GM12878 (cell line): ENCODE data around the gene WDR74. TPM values are rescaled to one million over a fixed set of nuclear protein-coding genes. Genes with fewer than 3 reads are reported as not detected.

ENCODE experiments used
- ATAC-seq: fragments of 200-7000 bp; cut with Tn5 transposase; 3 replicates; pipeline ENCODE4 v1.9.1; 2020; ENCODE audit warnings: mild to moderate bottlenecking, moderate library complexity
- BruUV-seq: library from RNA; stranded (reverse); fragments of 400-500 nt; replicated peaks from 2 replicates; lab custom pipeline; 2021; lab: Mats Ljungman, UMichigan
- CTCF ChIA-PET: fragments of 300-600 bp; sonication (Branson Sonifier 250); formaldehyde crosslinking; extraction: SDS; loops from one replicate; lab custom pipeline; 2021; ENCODE audit warnings: inconsistent platforms; lab: Yijun Ruan, JAX
- POLR2A ChIA-PET: fragments of 350-600 bp; formaldehyde crosslinking; extraction: SDS; loops from one replicate; lab custom pipeline; 2021; ENCODE audit warnings: inconsistent platforms; lab: Charles Lee
- RAD21 ChIA-PET: fragments of 300-600 bp; sonication (Branson Sonifier 250); formaldehyde crosslinking; loops from one replicate; lab custom pipeline; 2023; ENCODE audit warnings: antibody characterized with exemption; ENCODE audit not compliant: unreplicated experiment; lab: Charles Lee
- SMC1A ChIA-PET: fragments of 300-600 bp; sonication (Branson Sonifier 250); formaldehyde crosslinking; loops from one replicate; lab custom pipeline; 2023; ENCODE audit not compliant: unreplicated experiment, uncharacterized antibody; lab: Charles Lee
- DNase-seq: peaks from one replicate; pipeline ENCODE4 v3.0.0-alpha.2; 2011; ENCODE audit warnings: low read depth, low spot score
- FAIRE-seq: peaks from 3 replicates; lab custom pipeline; 2011; peaks lifted over from hg19 to GRCh38; lab: Jason Lieb, UNC
- H2AFZ ChIP-seq: 2 replicates; pipeline ENCODE4 v1.6.0; 2011; ENCODE audit warnings: low read depth, low read length, control low read depth; ENCODE audit not compliant: control insufficient read depth
- H3K27ac ChIP-seq: 2 replicates; pipeline ENCODE4 v1.5.1; 2011; ENCODE audit warnings: control low read depth; ENCODE audit not compliant: control insufficient read depth, insufficient read depth
- H3K27me3 ChIP-seq, 2 experiments: replicated peaks in 1 of 2; 2 replicates each; pipeline versions ENCODE4 v1.6.0 to v1.6.1; 2011; ENCODE audit warnings: low read length in 1 of 2; ENCODE audit not compliant: control insufficient read depth in 2 of 2, insufficient read depth in 2 of 2
- H3K36me3 ChIP-seq, 2 experiments: 2 replicates each; pipeline ENCODE4 v1.5.1; 2011; ENCODE audit warnings: low read length in 1 of 2; ENCODE audit not compliant: control insufficient read depth in 2 of 2, insufficient read depth in 2 of 2
- H3K4me1 ChIP-seq: 2 replicates; pipeline ENCODE4 v1.6.1; 2011; ENCODE audit warnings: mild to moderate bottlenecking, low read length, moderate library complexity, mixed read lengths; ENCODE audit not compliant: control insufficient read depth, insufficient read depth
- H3K4me2 ChIP-seq: 2 replicates; pipeline ENCODE4 v1.6.0; 2011; ENCODE audit warnings: control low read depth; ENCODE audit not compliant: control insufficient read depth, insufficient read depth
- H3K4me3 ChIP-seq: fragments of 200-600 bp; sonication (generic); 2 replicates; pipeline ENCODE4 v1.5.1; 2016
- H3K79me2 ChIP-seq: 2 replicates; pipeline ENCODE4 v1.6.0; 2011; ENCODE audit warnings: low read length; ENCODE audit not compliant: control insufficient read depth, insufficient read depth
- H3K9ac ChIP-seq: 2 replicates; pipeline ENCODE4 v1.8.0; 2011; ENCODE audit warnings: low read length, control low read depth, mixed read lengths; ENCODE audit not compliant: control insufficient read depth, insufficient read depth
- H3K9me3 ChIP-seq: replicated peaks from 3 replicates; pipeline ENCODE4 v1.5.1; 2011; ENCODE audit warnings: mild to moderate bottlenecking, low read length; ENCODE audit not compliant: control insufficient read depth, insufficient read depth
- H4K20me1 ChIP-seq: 2 replicates; pipeline ENCODE4 v1.6.0; 2011; ENCODE audit not compliant: control insufficient read depth, insufficient read depth
- BCLAF1 ChIP-seq: fragments of 450-650 bp; IDR thresholded peaks from 2 replicates; pipeline ENCODE4 v1.6.1; 2017; ENCODE audit warnings: antibody characterized with exemption, mild to moderate bottlenecking, moderate library complexity
- E2F4 ChIP-seq: IDR thresholded peaks from 2 replicates; pipeline ENCODE4 v1.6.1; 2012; ENCODE audit warnings: low read depth, low read length, improper control_type of control experiment
- FOS ChIP-seq: IDR thresholded peaks from 3 replicates; pipeline ENCODE4 v1.6.1; 2011; ENCODE audit warnings: borderline replicate concordance; ENCODE audit not compliant: insufficient read length; ENCODE audit errors: extremely low read depth
- HDGF ChIP-seq: fragments of 450-650 bp; IDR thresholded peaks from 2 replicates; pipeline ENCODE4 v1.6.1; 2016; ENCODE audit warnings: antibody characterized with exemption
- MTA2 ChIP-seq: fragments of 450-650 bp; IDR thresholded peaks from 2 replicates; pipeline ENCODE4 v1.6.1; 2016; ENCODE audit warnings: low read depth, mild to moderate bottlenecking, moderate library complexity
- MYC ChIP-seq: IDR thresholded peaks from 2 replicates; pipeline ENCODE4 v1.6.1; 2011; ENCODE audit warnings: mild to moderate bottlenecking, low read length, moderate library complexity, inconsistent platforms; ENCODE audit not compliant: insufficient read depth, insufficient replicate concordance, insufficient read length, severe bottlenecking
- NBN ChIP-seq: fragments of 450-650 bp; IDR thresholded peaks from 2 replicates; pipeline ENCODE4 v1.6.1; 2016
- SMAD5 ChIP-seq: IDR thresholded peaks from 2 replicates; pipeline ENCODE4 v1.6.1; 2016; ENCODE audit warnings: antibody characterized with exemption, low read depth
- ZBTB11 ChIP-seq: fragments of 450-650 bp; formaldehyde crosslinking; IDR thresholded peaks from 2 replicates; pipeline ENCODE4 v1.5.0; 2022; ENCODE audit warnings: mild to moderate bottlenecking, missing genetic modification characterization
- WGBS: methylation state at CpG from one replicate; pipeline ENCODE4 v1.1.6; 2016; ENCODE audit warnings: low lambda C conversion rate; ENCODE audit not compliant: insufficient replicate concordance, insufficient coverage; ENCODE audit errors: missing lambda C conversion rate; 5-methylcytosine and 5-hydroxymethylcytosine counted together
- in situ Hi-C: fragments of 300-500 bp; cut with MboI; formaldehyde crosslinking; loops from 9 replicates; pipeline ENCODE4 v1.14.3; 2018; ENCODE audit warnings: mixed read lengths
- intact Hi-C: fragments of 100-400 bp; cut with micrococcal nuclease; formaldehyde crosslinking; loops from one replicate; pipeline ENCODE4 v1.14.2; 2022; ENCODE audit not compliant: unreplicated experiment
- polyA plus RNA-seq, 11 experiments: library from polyadenylated mRNA; depleted of rRNA in 4 of 11; unstranded in 6 of 11; stranded (reverse) in 5 of 11; fragments of >200 nt; fragmentation: Nextera tagmentation in 4 of 11; fragmentation: Illumina TruSeq in 1 of 11; extraction: Ambion mirVana in 4 of 11; extraction: Trizol in 1 of 11; gene quantifications; 1 replicate in 1 of 11; 2 replicates in 10 of 11; pipeline versions ENCODE4 v1.2.1 to v1.2.3, GENCODE V29; 2011 to 2016; ENCODE audit warnings: inconsistent platforms in 2 of 11, missing spikeins in 2 of 11, low read depth in 1 of 11
- total RNA-seq, 4 experiments: library from RNA; depleted of rRNA in 3 of 4; stranded (reverse); fragments of >200 nt in 3 of 4; fragmentation: Illumina TruSeq in 1 of 4; extraction: Trizol in 1 of 4; gene quantifications; 2 replicates each; pipeline versions ENCODE4 v1.2.1 to v1.2.3, GENCODE V29; 2013 to 2021
- TF ChIP-seq, protein P1 (sequence below): fragments of 450-650 bp; IDR thresholded peaks from 2 replicates; pipeline ENCODE4 v1.6.1; 2017; ENCODE audit warnings: low read depth, mild to moderate bottlenecking, moderate library complexity

The WDR74 gene
- total and polyA plus RNA-seq, 10 of the 15 experiments (the other 5 are each of a cell fraction or from before 2014, with no cell fraction given): 18.2 to 103 (median 60.7) TPM

DNA sequence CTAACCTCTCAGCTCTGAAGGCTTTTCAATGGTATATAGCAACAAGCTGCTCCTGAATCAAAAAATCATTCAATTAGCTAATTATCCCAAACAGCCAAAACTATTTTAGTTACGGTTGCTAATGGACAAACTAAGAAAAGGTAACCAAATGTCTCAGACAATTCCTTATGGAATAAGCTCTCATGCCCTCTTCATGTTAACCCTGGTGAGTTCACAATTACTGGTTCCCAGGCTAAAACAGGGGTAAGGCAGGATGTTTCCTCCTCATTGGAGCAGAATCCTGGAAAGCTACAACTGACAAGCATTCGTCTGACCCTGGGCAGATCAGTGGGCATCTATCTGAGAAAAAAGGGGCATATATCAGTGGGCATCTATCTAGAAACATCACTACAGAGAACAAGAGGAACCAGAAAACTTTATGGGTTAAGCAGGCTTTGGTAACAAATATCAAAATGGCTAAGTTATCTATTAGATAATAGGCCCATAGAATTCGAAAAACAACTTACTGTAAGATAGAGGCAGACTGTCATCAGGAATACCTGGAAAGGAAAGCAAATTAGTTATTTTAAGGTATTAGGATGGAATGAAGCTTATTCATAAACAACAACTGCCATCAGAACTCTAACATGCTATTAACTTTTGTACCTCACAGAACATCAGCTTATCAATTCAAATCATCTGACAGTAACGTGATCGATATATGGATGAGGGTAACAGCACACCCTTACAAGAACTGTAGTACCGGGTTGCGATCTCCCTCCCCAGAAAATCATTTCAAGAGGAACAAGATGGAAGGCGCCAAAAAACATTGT, 14.8 kb upstream of the WDR74 start:
- no peak for FAIRE-seq
- Histone ChIP-seq H3K9ac (peak overlapping the region; percentile 88), H3K27me3 (no peaks in the 10 kb centered on the region), H3K9me3 (no peaks in the 10 kb centered on the region), H3K36me3 (peaks cover 17 to 32% of the 10 kb centered on the region in 2 experiments), H2AFZ (no peak overlapping the region), H4K20me1 (0 out of 2 replicates have a peak, but pooled peaks cover 3% of the 10 kb centered on the region), H3K4me2 (peak overlapping the region; percentile 94), H3K27ac (peak overlapping the region; percentile 88), H3K4me3 (peak overlapping the region; percentile 91), H3K4me1 (peaks cover 17% of the 10 kb centered on the region), H3K79me2 (peaks cover 75% of the 10 kb centered on the region)
- SMC1A ChIA-PET: interaction anchor here (0.9 to 5.2 kb wide), 17 partner anchors 9 to 187 kb away, joined by 3 to 36 read pairs (median 4); partner anchors contain the start of genes HNRNPUL2, SLC3A2, STX5 and TEX54
- DNase-seq: no peak
- in situ Hi-C loops (no loop called here), intact Hi-C loops (no loop called here)
- RAD21 ChIA-PET: interaction anchor here (1.0 to 3.6 kb wide), 7 partner anchors 9 to 242 kb away, joined by 3 to 31 read pairs (median 5); partner anchors contain the start of genes C11orf98, CSKMT, EML3 and HNRNPUL2
- POLR2A ChIA-PET: interaction anchor here (0.5 to 7.8 kb wide), 21 partner anchors 9 to 189 kb away, joined by 3 to 92 read pairs (median 5); partner anchors contain the start of genes C11orf98, CSKMT, SLC3A2 and STX5
- under 1% methylated on average over 8 of the region's 8 CpGs for WGBS
- BruUV-seq: no TSS peak
- CTCF ChIA-PET: interaction anchor here (0.6 to 5.9 kb wide), 10 partner anchors 8 to 311 kb away, joined by 3 to 68 read pairs (median 4); partner anchors contain the start of genes SLC3A2, TMEM179B and TMEM223
- no peak for ATAC-seq
- TF ChIP-seq BCLAF1 (no peak), MYC (no peak), NBN (no peak), HDGF (no peak), SMAD5 (peak; percentile 26; the same call in 1 of the 2 replicates), E2F4 (no peak), ZBTB11 (peak; percentile 6; the same call in 1 of the 2 replicates), MTA2 (no peak), FOS (no peak)
- TF ChIP-seq, protein P1, sequence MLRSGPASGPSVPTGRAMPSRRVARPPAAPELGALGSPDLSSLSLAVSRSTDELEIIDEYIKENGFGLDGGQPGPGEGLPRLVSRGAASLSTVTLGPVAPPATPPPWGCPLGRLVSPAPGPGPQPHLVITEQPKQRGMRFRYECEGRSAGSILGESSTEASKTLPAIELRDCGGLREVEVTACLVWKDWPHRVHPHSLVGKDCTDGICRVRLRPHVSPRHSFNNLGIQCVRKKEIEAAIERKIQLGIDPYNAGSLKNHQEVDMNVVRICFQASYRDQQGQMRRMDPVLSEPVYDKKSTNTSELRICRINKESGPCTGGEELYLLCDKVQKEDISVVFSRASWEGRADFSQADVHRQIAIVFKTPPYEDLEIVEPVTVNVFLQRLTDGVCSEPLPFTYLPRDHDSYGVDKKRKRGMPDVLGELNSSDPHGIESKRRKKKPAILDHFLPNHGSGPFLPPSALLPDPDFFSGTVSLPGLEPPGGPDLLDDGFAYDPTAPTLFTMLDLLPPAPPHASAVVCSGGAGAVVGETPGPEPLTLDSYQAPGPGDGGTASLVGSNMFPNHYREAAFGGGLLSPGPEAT: no peak
